Activated CD4-positive, alpha-beta T cell treated with anti-CD3 and anti-CD28 coated beads for 36 hours (primary cell): ENCODE results near the gene AMFR. TPM values are rescaled to one million over a fixed set of nuclear protein-coding genes. Genes with fewer than 3 reads are reported as not detected.

ENCODE experiments used
- ATAC-seq: fragments of 200-7000 bp; cut with Tn5 transposase; one replicate; pipeline ENCODE4 v1.10.0; 2021; ENCODE audit warnings: mild to moderate bottlenecking, moderate library complexity
- CTCF ChIA-PET: fragments of 350-600 bp; sonication (Branson Sonifier 250); formaldehyde crosslinking; loops from one replicate; lab custom pipeline; 2021; ENCODE audit warnings: antibody characterized with exemption; lab: Charles Lee
- POLR2A ChIA-PET: fragments of 350-600 bp; sonication (Branson Sonifier 250); formaldehyde crosslinking; loops from one replicate; lab custom pipeline; 2021; ENCODE audit warnings: antibody characterized with exemption, inconsistent platforms; lab: Charles Lee
- DNase-seq: peaks from one replicate; pipeline ENCODE4 v3.0.0-alpha.2; 2020
- H3K27ac Mint-ChIP-seq: one replicate; pipeline ENCODE4 v1.8.0; 2021; ENCODE audit warnings: mixed read lengths
- H3K27me3 Mint-ChIP-seq: one replicate; pipeline ENCODE4 v1.8.0; 2021; ENCODE audit warnings: mixed read lengths
- H3K36me3 Mint-ChIP-seq: one replicate; pipeline ENCODE4 v1.8.0; 2021; ENCODE audit warnings: low read depth, mixed read lengths
- H3K4me1 Mint-ChIP-seq: one replicate; pipeline ENCODE4 v1.8.0; 2021; ENCODE audit warnings: mixed read lengths
- H3K4me3 Mint-ChIP-seq: one replicate; pipeline ENCODE4 v1.8.0; 2021; ENCODE audit warnings: mild to moderate bottlenecking, moderate library complexity, mixed read lengths
- H3K9me3 Mint-ChIP-seq: one replicate; pipeline ENCODE4 v1.8.0; 2021; ENCODE audit warnings: low read depth, mixed read lengths
- intact Hi-C, 2 experiments: fragments of 100-400 bp; cut with DNase I in 1 of 2; cut with micrococcal nuclease in 1 of 2; formaldehyde crosslinking; loops; one replicate each; pipeline versions ENCODE4 v1.14.2 to v1.15.1; 2022 to 2024; cut with DNase I, micrococcal nuclease
- total RNA-seq, 2 experiments: library from RNA; stranded (reverse); gene quantifications; one replicate each; pipeline ENCODE4 v1.2.3, GENCODE V29; 2021

The AMFR gene
- total RNA-seq, 2 experiments from 2014 or later: 34.0 to 48.0 TPM

DNA sequence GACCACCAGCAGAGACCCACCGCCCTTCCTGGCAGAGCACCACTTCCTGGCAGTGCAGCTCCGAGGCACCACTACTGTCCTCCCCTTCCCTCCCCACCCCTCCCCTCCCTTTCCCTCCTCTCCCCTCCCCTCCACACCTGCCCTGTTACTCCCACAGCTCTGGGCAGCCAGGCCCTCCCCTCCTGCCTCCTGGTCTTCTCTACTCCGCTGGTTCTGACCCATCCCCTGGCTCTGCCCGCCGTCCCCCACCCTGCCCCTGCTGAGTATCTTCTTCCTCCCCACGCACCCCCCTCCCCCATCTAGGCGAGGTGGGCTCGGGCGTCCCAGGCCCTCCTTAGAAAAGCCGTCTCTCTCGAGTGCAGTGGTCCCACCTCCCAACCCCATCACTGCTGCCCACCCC, 77.7 kb downstream of the AMFR start:
- ChIA-PET CTCF (no interaction called here), POLR2A (no interaction called here)
- DNase-seq (no peak), ATAC-seq (no peak)
- intact Hi-C loops: no loop called here
- H3K36me3 Mint-ChIP-seq: no peaks in the 10 kb centered on the region
- H3K27ac Mint-ChIP-seq: no peak overlapping the region
- no peaks in the 10 kb centered on the region for H3K27me3 Mint-ChIP-seq
- H3K9me3 Mint-ChIP-seq: no peaks in the 10 kb centered on the region
- H3K4me3 Mint-ChIP-seq: no peak overlapping the region
- H3K4me1 Mint-ChIP-seq: no peaks in the 10 kb centered on the region

DNA sequence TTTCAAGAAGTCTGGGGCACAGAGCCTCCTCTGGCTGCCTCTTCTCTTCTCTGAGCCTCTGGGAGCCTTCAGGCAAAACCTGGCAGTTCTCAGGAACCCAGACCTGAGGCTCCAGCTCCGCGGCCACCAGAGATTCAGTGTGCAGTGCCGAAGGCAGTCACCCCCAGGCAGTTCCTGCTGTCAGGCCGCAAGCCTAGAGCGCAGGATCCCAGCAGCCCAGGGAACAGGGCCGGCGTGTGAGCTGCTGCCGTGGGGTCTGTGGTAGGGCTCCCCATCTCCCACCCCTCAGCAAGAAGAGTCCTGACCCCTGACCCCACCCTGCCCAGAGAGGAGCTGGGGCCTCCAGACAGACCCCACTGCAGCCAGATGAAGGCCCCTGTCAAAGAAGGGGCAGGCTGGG, 78.2 kb downstream of the AMFR start:
- H3K9me3 Mint-ChIP-seq: no peaks in the 10 kb centered on the region
- H3K4me3 Mint-ChIP-seq: no peak overlapping the region
- H3K4me1 Mint-ChIP-seq: no peaks in the 10 kb centered on the region
- POLR2A ChIA-PET: no interaction called here
- DNase-seq: no peak
- H3K27ac Mint-ChIP-seq: no peak overlapping the region
- intact Hi-C loops: no loop called here
- no peak for ATAC-seq
- CTCF ChIA-PET: no interaction called here
- no peaks in the 10 kb centered on the region for H3K27me3 Mint-ChIP-seq
- H3K36me3 Mint-ChIP-seq: no peaks in the 10 kb centered on the region

DNA sequence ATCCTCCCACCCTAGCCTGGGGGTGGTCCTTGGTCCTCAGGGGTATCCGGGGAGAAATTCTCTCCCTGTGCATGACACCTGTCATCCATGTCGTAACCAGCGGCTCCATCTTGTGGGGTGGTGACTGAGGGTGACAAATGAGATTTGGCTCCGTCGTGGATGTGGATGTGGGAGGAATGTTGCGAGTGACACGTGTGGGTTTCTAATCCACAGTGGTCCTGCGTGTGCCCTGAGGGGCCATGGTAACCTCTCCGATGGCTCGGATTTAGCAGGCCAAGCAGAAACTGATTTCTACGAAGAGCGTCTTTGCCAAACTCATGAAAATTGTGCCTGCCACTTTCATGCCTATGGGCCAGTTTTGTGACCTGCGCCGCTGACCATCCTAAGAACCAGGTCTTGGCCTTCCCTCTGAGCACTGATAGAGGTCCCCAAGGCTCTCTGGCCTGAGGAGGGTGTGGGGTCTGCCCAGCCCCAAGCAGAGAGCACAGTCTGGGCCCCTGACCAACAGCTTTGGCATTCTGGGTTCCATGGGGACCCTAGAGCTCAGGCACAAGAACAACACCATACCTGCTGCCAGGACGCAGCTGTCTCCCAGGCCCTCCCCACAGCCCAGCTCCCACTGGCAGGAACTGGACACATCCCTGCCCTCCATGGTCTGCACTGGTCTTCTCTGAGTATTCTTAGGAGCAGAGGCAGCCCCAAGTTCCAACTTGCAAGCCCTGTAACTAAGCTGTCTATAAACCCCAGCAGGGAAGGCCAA, 79.0 kb downstream of the AMFR start:
- ChIA-PET CTCF (no interaction called here), POLR2A (no interaction called here)
- no peak for ATAC-seq

DNA sequence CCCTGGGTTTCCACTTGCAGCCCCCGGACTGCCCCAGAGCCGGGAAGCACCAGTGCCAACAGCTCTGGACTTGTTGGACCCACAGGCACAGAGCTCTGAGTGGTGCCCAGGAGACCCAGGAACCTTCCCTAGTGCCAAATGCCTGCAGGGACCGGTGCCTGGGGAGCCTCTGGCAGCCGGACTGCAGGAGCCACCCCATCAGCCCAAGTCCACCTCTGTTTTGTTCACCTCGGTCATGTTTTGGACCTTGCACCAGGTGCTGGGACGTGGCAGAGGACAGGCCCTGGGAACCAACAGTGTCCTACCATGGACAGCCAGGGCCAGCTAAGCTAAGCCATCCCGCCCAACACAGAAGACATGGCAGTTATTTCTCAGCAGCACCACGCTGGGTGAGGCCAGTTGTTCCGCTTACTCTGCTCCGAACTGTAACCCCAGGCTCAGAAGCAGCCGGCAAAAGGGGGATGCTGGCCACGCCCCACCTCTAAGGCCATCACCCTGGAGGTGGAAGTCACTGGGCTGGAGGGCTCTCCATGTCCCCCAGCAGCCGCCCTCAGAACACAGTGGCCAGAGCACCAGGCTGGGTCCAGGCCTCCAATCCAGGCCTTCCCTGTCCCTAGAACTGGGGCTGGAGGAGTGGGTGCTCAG, 79.8 kb downstream of the AMFR start:
- CTCF ChIA-PET: no interaction called here
- Mint-ChIP-seq H3K27ac (no peak overlapping the region), H3K36me3 (no peaks in the 10 kb centered on the region), H3K4me1 (no peaks in the 10 kb centered on the region), H3K27me3 (no peaks in the 10 kb centered on the region), H3K4me3 (no peak overlapping the region), H3K9me3 (no peaks in the 10 kb centered on the region)
- POLR2A ChIA-PET: no interaction called here
- DNase-seq: no peak
- intact Hi-C loops: no loop called here
- no peak for ATAC-seq

More for the DNA sequence above, 79.0 kb downstream of the AMFR start:
- no peak for DNase-seq
- Mint-ChIP-seq H3K36me3 (no peaks in the 10 kb centered on the region), H3K4me3 (no peak overlapping the region), H3K27ac (no peak overlapping the region), H3K9me3 (no peaks in the 10 kb centered on the region), H3K27me3 (no peaks in the 10 kb centered on the region), H3K4me1 (no peaks in the 10 kb centered on the region)
- intact Hi-C loops: no loop called here

DNA sequence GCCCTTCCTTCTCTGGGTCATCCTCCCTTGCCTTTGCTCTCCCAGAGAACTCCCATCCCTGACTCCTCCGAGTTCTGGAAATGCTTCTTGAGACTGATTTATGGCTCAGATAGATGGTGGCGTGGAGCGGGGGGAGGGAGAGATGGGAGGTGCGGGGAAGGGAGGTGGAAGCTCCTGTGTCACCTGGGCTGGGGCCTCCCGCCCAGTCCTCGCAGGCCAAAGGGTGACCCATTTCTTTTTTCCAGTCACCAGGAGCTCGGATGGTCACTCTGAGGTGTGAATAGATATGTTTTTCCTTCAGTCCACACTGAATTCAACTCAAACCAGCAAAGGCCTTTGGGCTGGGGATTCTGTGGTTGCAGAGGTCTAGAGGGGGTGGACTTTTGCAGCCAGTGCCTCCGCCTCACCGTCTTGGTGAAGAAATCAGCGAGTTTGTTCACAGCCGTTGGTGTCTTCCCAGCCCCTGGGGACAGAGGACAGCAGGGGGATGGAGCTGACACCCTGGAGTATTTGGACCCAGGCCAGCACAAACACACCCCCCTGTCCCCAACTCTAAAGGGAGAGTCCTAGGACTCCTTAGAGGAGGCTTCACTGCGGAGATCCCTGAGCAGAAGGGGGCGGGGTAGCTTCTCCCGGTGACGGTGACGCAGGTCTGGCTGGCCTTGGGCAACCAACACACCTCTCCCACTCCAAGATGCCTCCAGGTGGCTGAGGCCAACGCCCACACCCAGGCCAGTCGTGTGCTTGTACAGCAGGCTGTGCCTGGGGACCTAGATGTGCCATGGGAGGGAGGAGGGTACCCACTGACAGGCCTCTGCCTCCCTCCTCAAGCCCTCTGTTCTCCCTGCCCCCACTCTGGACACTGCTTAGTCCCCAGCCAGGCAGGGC, 80.6 kb downstream of the AMFR start:
- ATAC-seq: no peak

DNA sequence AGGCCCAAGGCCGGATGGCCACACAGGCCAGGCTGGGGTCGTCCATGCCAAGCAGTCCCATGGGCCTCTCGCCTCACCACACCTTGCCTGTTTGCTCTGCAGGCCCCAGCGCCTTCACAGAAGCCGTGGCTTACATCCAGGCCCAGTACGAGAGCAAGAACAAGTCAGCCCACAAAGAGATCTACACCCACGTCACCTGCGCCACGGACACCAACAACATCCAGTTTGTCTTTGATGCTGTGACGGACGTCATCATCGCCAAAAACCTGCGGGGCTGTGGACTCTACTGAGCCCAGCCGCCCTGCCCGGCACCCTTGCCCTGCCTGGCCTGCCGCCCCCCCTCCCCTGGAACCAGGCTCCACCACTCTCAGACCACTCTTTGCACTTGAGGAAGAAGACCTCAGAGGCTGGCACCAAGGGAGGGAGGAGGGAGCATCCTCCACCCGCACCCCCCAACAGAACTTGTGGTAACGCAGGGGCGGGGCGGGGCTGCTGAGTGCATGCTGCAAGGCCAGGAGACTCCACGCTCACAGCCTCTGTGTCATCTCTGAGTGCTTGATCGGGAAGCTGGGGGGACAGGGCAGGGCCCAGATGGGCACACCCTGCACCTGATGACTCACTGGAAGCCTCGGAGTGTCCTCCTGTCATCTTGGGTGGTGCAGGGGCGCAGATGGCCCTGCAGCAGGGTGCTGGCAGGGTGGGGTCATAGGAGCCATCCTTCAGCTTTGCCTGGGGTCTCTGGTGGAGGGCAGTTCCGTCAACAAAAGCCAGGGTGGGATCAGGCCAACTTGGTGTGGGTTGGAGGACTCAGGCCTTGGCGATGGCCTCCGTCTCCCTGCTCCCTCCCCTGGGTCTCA, 81.5 kb downstream of the AMFR start:
- ChIA-PET CTCF (no interaction called here), POLR2A (no interaction called here)
- H3K27me3 Mint-ChIP-seq: no peaks in the 10 kb centered on the region
- H3K36me3 Mint-ChIP-seq: no peaks in the 10 kb centered on the region
- intact Hi-C loops: no loop called here
- ATAC-seq (no peak), DNase-seq (no peak)
- H3K27ac Mint-ChIP-seq: no peak overlapping the region
- no peak overlapping the region for H3K4me3 Mint-ChIP-seq
- H3K9me3 Mint-ChIP-seq: no peaks in the 10 kb centered on the region
- no peaks in the 10 kb centered on the region for H3K4me1 Mint-ChIP-seq

More for the DNA sequence above, 80.6 kb downstream of the AMFR start:
- H3K36me3 Mint-ChIP-seq: no peaks in the 10 kb centered on the region
- H3K27me3 Mint-ChIP-seq: no peaks in the 10 kb centered on the region
- no peaks in the 10 kb centered on the region for H3K4me1 Mint-ChIP-seq
- ChIA-PET CTCF (no interaction called here), POLR2A (no interaction called here)
- H3K4me3 Mint-ChIP-seq: no peak overlapping the region
- intact Hi-C loops: no loop called here
- no peak for DNase-seq
- H3K27ac Mint-ChIP-seq: no peak overlapping the region
- no peaks in the 10 kb centered on the region for H3K9me3 Mint-ChIP-seq

DNA sequence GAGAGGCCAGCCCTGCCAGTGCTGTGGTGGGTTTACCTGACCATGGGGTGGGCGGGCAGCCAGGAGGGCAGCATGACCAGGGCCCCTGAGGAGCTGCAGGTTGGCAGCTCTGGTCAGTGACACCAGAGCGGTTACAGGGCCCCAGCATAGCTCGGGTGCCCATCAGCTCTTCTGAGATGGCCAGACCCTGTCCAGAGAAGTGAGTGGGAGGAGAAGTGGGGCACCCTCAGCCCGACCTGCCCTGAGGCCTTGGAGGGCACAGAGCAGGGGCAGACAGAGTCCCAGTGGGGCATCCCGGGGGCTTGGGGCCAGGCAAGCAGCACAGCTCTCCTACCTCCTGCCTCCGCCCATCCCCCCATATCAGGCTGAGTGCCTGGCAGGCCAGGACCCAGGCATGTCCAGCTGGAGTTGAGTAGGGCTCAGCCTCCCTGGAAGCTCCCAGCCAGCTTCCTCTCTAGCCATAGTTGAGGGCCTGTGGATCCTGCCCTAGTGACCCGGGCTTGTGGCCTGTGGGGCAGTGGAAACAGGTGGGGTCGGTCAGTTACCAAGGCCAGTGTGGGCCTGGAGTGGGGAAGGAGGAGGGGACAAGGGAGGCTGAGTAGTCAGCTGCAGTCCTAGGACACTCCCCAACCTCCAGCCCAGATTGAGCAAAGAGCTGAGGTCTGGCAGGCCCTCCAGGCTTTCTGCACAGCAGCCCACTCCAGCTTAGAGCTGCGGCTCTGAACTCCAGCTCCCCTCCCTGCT, 83.5 kb downstream of the AMFR start:
- ChIA-PET POLR2A (no interaction called here), CTCF (interaction anchor here (0.6 to 1.7 kb wide), 3 partner anchors 15 to 562 kb away, joined by 3 to 8 read pairs (median 3); no protein-coding TSS in a partner anchor)
- Mint-ChIP-seq H3K27ac (no peak overlapping the region), H3K36me3 (no peaks in the 10 kb centered on the region), H3K9me3 (no peaks in the 10 kb centered on the region), H3K27me3 (no peaks in the 10 kb centered on the region), H3K4me1 (no peaks in the 10 kb centered on the region), H3K4me3 (no peak overlapping the region)
- intact Hi-C loops: no loop called here
- DNase-seq (no peak), ATAC-seq (no peak)

DNA sequence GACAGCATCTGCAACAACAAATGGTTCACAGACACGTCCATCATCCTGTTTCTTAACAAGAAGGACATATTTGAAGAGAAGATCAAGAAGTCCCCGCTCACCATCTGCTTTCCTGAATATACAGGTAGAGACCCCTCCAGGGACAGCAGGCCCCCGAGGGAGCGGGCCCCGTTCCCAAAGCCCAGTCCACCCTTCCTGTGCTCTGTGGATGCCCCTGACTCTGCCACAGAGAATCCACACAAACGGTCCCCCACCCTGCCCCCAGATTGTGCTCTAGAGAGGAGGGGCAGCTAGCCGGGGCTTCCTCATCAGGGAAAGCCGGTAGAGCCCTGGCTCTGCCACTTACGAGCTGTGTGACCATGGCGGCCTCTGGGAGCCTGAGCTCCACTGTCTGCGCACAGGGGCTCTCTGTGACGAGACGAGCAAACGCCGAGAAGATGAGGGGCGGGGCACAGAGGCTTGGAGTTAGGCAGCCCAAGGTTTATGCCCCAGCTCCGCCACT, 84.4 kb downstream of the AMFR start:
- Mint-ChIP-seq H3K36me3 (no peaks in the 10 kb centered on the region), H3K4me3 (no peak overlapping the region), H3K4me1 (no peaks in the 10 kb centered on the region), H3K9me3 (no peaks in the 10 kb centered on the region), H3K27me3 (no peaks in the 10 kb centered on the region), H3K27ac (no peak overlapping the region)
- DNase-seq (no peak), ATAC-seq (no peak)
- CTCF ChIA-PET: interaction anchor here (1.7 kb wide), 1 partner anchor 16 kb away, joined by 8 read pairs; no protein-coding TSS in a partner anchor
- POLR2A ChIA-PET: no interaction called here
- intact Hi-C loops: no loop called here

DNA sequence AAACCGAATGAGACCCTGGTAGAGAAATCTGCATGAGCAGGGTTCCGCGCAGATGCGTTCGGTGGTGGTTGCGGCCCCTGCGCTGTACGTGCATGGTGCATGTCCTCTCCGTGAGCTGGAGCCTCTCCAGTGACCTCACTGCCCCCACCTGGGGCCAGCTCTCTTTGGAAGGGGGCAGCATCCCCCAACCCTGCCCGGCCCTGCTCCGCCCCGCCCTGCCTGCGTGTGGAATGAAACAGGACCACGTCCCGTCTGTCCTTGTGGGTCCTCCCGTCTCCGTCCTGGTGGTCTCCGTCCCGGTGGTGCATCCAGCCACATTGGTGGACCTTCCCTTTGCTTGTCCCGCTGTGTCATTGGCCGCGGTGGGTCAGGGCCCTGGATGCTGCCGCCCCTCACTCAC, 84.9 kb downstream of the AMFR start:
- POLR2A ChIA-PET: no interaction called here
- no peaks in the 10 kb centered on the region for H3K9me3 Mint-ChIP-seq

DNA sequence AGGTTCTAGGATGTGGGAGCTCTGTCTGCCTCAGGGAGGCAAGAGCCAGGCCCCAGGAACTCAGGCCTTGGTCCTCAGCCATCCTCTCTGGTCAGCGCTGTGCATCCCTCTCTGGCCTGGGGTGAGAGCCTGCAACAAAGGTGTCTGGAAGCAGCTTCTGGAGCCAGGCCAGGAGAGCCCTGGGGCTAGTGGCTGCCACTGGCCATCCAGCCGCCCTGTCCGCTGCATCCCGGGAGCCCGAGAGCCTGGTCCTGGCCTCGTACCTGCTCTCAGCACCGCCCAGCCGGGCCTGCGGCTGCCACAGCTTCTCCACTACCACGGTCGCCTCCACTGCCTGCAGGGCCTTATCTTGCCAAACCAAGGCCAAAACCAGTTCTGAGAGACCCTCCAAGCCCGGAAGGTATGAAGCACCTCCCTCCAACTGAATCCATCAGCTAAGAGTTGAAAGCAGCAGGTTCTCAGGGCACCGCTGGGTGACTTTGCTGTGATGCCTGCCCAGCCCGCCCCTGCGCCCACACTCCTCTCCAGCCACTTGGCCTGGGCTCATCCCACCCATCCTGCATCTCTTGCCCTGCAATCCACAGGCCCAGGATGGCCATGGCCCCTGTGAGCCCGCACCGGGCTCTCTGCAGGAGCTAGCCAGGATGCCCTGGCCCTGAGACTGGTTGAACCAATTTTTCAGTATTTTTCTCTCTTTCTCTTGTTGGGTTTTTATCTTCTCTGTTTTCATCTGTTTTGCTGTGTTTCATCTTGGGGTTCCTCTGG, 85.7 kb downstream of the AMFR start:
- Mint-ChIP-seq H3K4me1 (no peaks in the 10 kb centered on the region), H3K9me3 (no peaks in the 10 kb centered on the region), H3K27me3 (no peaks in the 10 kb centered on the region), H3K27ac (no peak overlapping the region), H3K36me3 (no peaks in the 10 kb centered on the region), H3K4me3 (no peak overlapping the region)
- DNase-seq (no peak), ATAC-seq (no peak)
- intact Hi-C loops: no loop called here
- POLR2A ChIA-PET: no interaction called here
- CTCF ChIA-PET: interaction anchor here (0.8 to 1.2 kb wide), 2 partner anchors 14 to 21 kb away, joined by 3 read pairs; no protein-coding TSS in a partner anchor

More for the DNA sequence above, 84.9 kb downstream of the AMFR start:
- no peaks in the 10 kb centered on the region for H3K27me3 Mint-ChIP-seq
- ATAC-seq (no peak), DNase-seq (no peak)
- no peak overlapping the region for H3K4me3 Mint-ChIP-seq
- H3K36me3 Mint-ChIP-seq: no peaks in the 10 kb centered on the region
- no peak overlapping the region for H3K27ac Mint-ChIP-seq
- intact Hi-C loops: no loop called here
- H3K4me1 Mint-ChIP-seq: no peaks in the 10 kb centered on the region
- CTCF ChIA-PET: no interaction called here
